ENCODE measurements around the gene PTGES.
"Not testable (repeated sequence)": the region's sequence is repeated elsewhere in the genome, so short reads cannot be mapped to it uniquely, and the experiment has no call there.

Gene PTGES

DNA sequence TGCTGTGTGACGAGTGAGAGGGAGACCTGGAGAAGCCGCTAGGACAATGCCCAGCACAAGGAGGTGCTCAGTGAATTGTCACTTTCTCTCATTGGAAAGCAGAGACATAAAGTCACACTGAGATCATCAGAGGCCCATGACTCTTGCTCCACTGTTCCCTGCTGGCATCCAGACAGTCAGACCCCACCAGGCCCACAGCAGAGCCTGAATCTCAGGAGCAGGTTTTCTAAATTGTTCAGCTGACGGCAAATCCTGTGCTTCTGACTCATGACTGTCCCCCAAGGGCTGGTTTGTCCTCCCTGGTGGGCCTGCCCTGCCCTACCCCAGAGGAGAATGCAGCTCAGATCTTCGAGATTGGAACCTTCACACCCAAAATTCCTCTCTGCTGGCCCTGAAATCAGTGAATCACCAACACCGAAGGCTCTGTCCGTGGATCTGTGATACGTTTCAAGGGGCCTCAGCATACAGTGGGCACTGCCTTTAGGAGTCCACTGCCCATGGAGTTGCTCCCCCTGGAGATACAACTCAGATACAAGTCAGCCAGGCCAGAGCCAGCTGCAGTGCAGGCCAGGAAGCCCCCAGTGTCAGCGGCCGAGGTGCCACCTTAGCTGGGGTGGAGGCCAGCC is 2.7 kb downstream of the PTGES start:
- TF ChIP-seq, protein P1, sequence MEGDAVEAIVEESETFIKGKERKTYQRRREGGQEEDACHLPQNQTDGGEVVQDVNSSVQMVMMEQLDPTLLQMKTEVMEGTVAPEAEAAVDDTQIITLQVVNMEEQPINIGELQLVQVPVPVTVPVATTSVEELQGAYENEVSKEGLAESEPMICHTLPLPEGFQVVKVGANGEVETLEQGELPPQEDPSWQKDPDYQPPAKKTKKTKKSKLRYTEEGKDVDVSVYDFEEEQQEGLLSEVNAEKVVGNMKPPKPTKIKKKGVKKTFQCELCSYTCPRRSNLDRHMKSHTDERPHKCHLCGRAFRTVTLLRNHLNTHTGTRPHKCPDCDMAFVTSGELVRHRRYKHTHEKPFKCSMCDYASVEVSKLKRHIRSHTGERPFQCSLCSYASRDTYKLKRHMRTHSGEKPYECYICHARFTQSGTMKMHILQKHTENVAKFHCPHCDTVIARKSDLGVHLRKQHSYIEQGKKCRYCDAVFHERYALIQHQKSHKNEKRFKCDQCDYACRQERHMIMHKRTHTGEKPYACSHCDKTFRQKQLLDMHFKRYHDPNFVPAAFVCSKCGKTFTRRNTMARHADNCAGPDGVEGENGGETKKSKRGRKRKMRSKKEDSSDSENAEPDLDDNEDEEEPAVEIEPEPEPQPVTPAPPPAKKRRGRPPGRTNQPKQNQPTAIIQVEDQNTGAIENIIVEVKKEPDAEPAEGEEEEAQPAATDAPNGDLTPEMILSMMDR (IDR thresholded peaks at IDR 0.05; ENCODE audit: insufficient read depth, low read depth, low read length, missing control alignments): no peak
- no peak for DNase-seq (ENCODE audit: low read depth)
- H3K4me3 ChIP-seq (ENCODE audit: low read depth, low read length): no peak overlapping the region

DNA sequence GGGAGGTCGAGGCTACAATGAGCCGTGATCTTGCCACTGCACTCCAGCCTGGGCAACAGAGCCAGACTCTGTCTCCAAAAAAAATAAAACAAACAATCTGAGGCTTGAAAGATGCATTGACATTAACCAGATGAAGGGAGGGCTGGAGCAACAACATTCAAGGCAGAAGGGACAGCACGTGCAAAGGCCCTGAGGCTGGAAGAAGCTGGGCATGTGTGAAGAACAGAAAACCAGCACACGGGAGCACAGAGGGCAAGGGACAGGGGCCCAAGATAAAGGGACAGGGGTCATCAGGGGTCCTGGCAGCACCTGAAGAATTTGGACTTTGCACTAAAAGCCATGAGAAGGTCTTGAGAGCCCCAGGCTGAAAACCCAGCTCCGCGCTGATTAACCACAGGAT is 3.3 kb downstream of the PTGES start:
- TF ChIP-seq, protein P1 (IDR thresholded peaks at IDR 0.05; ENCODE audit: insufficient read depth, low read depth, low read length, missing control alignments): no peak
- no peak overlapping the region for H3K4me3 ChIP-seq (ENCODE audit: low read depth, low read length)
- no peak for DNase-seq (ENCODE audit: low read depth)

GRCh38 chr9:129749052-129749451 is 3.8 kb downstream of the PTGES start:
- not testable (repeated sequence) for DNase-seq (ENCODE audit: low read depth); H3K4me3 ChIP-seq (ENCODE audit: low read depth, low read length)

DNA sequence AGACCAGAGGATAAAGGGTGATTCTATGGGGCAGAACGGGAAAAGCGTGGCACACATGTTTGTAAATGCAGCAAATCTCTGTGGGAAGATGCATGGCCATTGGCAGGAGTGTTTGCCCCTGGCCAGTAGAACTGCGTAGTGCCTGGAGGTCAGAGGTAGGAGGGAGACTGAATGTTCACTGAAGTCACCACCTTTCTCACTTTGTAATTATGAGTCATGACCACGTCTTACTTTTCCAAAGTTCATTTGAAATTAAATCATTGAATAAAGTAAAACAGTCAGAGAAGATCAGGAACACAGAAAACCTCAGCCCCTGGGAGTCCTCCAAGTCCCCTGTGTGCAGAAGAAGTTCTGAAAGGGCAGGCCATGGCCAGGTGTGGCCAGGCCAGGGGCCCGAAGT is 4.6 kb downstream of the PTGES start:
- DNase-seq (ENCODE audit: low read depth): no peak
- TF ChIP-seq, protein P1 (IDR thresholded peaks at IDR 0.05; ENCODE audit: insufficient read depth, low read depth, low read length, missing control alignments): no peak
- no peak overlapping the region for H3K4me3 ChIP-seq (ENCODE audit: low read depth, low read length)

DNA sequence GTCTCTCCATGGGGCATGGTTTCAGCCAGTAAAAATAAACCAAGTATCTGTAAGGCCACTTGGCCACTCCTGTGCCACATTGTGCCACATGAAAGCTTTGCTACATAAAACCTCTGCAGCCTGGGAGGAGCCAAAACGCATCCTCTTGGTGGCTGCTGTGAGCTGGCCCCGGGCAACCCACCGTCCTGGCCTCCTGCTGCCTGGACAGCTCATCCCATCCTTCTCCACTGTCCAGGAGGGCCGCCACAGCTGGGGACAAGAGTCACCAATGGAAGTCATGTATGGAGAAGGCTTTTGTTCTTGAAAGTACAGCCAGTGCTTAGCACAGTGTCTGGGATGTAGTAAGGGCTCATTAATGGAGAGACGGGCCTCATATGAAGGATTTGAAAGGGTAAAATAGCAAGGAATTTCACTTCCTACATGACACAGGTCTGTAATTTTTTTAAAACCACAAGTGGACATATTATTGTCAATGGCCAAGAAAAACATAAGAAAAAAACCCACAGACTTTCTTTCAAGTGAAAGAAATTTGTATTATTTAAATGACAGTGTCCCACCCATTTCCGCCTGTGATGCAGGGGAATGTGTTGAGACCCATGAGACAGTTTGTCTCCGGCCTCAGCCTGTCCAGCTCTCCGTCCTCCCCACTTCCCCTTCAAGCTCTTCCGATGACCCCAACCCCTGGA is 6.6 kb downstream of the PTGES start:
- DNase-seq (ENCODE audit: low read depth): no peak
- TF ChIP-seq, protein P1 (IDR thresholded peaks at IDR 0.05; ENCODE audit: insufficient read depth, low read depth, low read length, missing control alignments): no peak
- no peak overlapping the region for H3K4me3 ChIP-seq (ENCODE audit: low read depth, low read length)

DNA sequence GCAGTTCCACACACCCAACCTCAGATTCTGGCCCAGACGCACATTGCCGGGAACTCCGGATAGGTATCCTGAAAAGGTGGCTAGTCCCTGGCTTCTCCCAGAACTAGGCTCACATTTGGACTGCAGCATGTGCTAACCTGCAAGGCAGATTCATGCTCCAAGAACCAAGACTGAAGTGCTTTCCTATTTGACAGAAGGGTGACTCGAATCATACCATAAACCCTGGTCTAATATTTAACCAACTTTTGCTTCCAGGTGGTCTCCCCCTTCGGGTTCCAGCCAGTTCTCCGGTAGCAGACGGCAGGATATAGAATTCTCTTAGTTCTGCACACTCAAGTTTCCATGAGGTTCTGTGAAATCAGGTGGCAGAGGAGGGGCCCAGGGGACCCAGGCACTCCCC is 7.6 kb downstream of the PTGES start:
- TF ChIP-seq, protein P1 (IDR thresholded peaks at IDR 0.05; ENCODE audit: insufficient read depth, low read depth, low read length, missing control alignments): no peak
- H3K4me3 ChIP-seq (ENCODE audit: low read depth, low read length): no peak overlapping the region
- no peak for DNase-seq (ENCODE audit: low read depth)

DNA sequence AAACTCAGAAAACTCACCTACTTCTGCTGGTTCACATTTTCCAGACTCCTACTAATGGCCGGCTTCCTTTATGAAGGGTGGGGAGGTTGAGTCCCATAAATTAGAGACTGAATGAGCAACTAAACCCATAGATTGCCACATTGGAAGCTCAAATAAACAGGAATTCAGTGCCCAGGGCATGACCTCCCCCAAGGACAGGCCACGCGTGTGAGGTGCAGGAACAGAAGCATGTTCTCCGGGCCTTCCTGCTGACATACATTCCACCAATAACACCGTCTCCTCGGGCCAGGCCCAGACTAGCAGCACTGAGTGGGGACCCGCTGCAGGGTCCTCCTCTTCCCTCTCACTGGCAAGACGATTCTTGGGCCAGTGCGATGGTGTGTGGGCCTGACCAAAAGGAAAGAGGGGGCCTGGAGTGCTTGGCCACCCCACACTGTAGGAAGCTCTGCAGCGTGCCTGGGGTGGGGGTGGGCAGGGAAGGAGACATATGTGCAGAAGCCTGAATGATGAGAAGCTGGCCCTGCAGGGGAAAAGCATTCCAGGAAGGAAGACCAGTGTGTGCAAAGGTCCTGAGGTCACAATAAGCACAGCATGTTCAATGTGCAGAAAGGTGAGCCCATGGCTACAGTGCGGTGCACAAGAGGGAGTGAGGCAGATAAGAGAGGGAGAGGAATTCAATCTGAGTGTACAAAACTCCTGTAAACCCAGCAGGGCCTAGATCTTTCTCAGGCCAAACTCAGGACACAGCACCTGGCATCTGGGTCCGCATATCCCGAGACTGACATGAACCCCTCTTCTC is 12.0 kb downstream of the PTGES start:
- TF ChIP-seq, protein P1 (IDR thresholded peaks at IDR 0.05; ENCODE audit: insufficient read depth, low read depth, low read length, missing control alignments): no peak
- DNase-seq (ENCODE audit: low read depth): no peak
- H3K4me3 ChIP-seq (ENCODE audit: low read depth, low read length): no peak overlapping the region

Data from GM12865 (cell line).